ENCODE measurements around the gene THAP7.

THAP7 gene

GRCh38 chr22:20949698-20950183 lies 52.2 kb downstream of the THAP7 start:
- DNase-seq = no peak
